Esophagus squamous epithelium (tissue), 4 donors: ENCODE measurements around the gene MYO1D.

Source experiments
- CTCF ChIP-seq, 6 experiments: fragments of 450-650 bp in 4 of 6; fragments of 200-600 bp in 2 of 6; sonication (generic) in 2 of 6; IDR thresholded peaks; one replicate each; pipeline ENCODE4 v1.5.1; 2016 to 2019; ENCODE audit warnings: antibody characterized with exemption in 6 of 6, mild to moderate bottlenecking in 4 of 6, moderate library complexity in 4 of 6
- POLR2A ChIP-seq, 4 donors: fragments of 450-650 bp; IDR thresholded peaks; one replicate each; pipeline ENCODE4 v1.6.1; 2017; ENCODE audit warnings: antibody characterized with exemption in 4 of 4, mild to moderate bottlenecking in 4 of 4, moderate library complexity in 3 of 4

DNA sequence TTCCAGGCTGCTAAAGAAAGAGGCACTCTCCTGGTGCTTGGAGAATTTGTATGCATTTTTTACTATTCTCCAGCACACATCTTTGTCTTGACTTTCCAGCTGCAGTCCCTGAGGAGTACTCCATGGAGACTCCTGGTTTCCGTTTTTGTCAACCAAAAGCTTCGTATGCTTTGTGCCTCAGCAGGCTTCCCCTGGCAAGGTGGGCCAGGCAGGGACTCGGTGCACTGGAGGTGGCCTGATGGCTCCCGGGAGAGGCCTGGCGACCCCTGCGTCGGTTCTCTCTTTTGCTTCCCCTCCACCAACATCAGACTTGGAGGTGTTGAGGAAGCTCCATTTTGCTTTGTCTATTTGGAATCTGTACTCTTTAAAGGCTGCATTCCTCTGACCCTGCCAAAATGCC, 366.5 kb downstream of the MYO1D start:
- TF ChIP-seq POLR2A (IDR thresholded peaks at IDR 0.05), result no peak
- no peak for TF ChIP-seq CTCF (IDR thresholded peaks at IDR 0.05)
